Thyroid gland (tissue), 4 donors: ENCODE data around the gene ADPRM. TPM values are rescaled to one million over a fixed set of nuclear protein-coding genes. Genes with fewer than 3 reads are reported as not detected.
A peak's percentile ranks its signal among the peaks of the same experiment; 100 is the strongest.

ENCODE experiments used
- DNase-seq, 2 donors: peaks; one replicate each; pipeline ENCODE4 v3.0.0-alpha.2; 2019
- H3K27ac ChIP-seq, 3 donors: fragments of 200-600 bp; sonication (generic); 1 replicate in 2 of 3; 2 replicates in 1 of 3; pipeline ENCODE4 v1.5.1; 2016 to 2019; ENCODE audit warnings: mild to moderate bottlenecking in 1 of 3, moderate library complexity in 1 of 3
- H3K27me3 ChIP-seq: fragments of 200-600 bp; sonication (generic); one replicate; pipeline ENCODE4 v1.5.1; 2019
- H3K36me3 ChIP-seq, 2 donors: fragments of 200-600 bp; sonication (generic); one replicate each; pipeline ENCODE4 v1.5.1; 2016 to 2019
- H3K4me1 ChIP-seq, 2 donors: fragments of 200-600 bp; sonication (generic); one replicate each; pipeline ENCODE4 v1.5.1; 2017 to 2019
- H3K4me3 ChIP-seq, 3 donors: fragments of 200-600 bp; sonication (generic); replicated peaks in 1 of 3; 1 replicate in 2 of 3; 2 replicates in 1 of 3; pipeline ENCODE4 v1.5.1; 2016; ENCODE audit warnings: mild to moderate bottlenecking in 1 of 3
- H3K9me3 ChIP-seq: fragments of 200-600 bp; sonication (generic); one replicate; pipeline ENCODE4 v1.5.1; 2017
- CTCF ChIP-seq, 6 experiments: fragments of 200-600 bp in 3 of 6; fragments of 450-650 bp in 3 of 6; sonication (generic) in 3 of 6; IDR thresholded peaks; one replicate each; pipeline ENCODE4 v1.5.1; 2016 to 2019; ENCODE audit warnings: antibody characterized with exemption in 6 of 6, mild to moderate bottlenecking in 2 of 6, inconsistent platforms in 1 of 6, moderate library complexity in 1 of 6
- POLR2A ChIP-seq, 2 donors: fragments of 450-650 bp; IDR thresholded peaks; one replicate each; pipeline ENCODE4 v1.6.1; 2017; ENCODE audit warnings: antibody characterized with exemption in 2 of 2, mild to moderate bottlenecking in 2 of 2, moderate library complexity in 1 of 2
- whole genome bisulfite sequencing, 2 donors: methylation state at CpG; one replicate each; pipeline ENCODE4 v1.1.5; 2017; 5-methylcytosine and 5-hydroxymethylcytosine counted together
- intact Hi-C: fragments of 100-400 bp; cut with DNase I; formaldehyde crosslinking; loops from one replicate; pipeline ENCODE4 v1.15.1; 2023
- total RNA-seq, 4 donors: library from RNA; depleted of rRNA; stranded (reverse); fragments of >200 nt; gene quantifications; one replicate each; pipeline ENCODE4 v1.2.3, GENCODE V29; 2016

ADPRM gene
- total RNA-seq, 4 donors from 2014 or later = 16.3 to 21.4 (median 19.4) TPM

GRCh38 chr17:10733666-10734065 lies 36.3 kb downstream of the ADPRM start:
- DNase-seq = no peak
- H3K27ac ChIP-seq = no peak overlapping the region
- intact Hi-C loops = no loop called here
- H3K36me3 ChIP-seq = no peaks in the 10 kb centered on the region
- H3K27me3 ChIP-seq = no peaks in the 10 kb centered on the region
- H3K4me1 ChIP-seq = peaks cover 0 to 4% of the 10 kb centered on the region in 2 donors
- TF ChIP-seq CTCF (IDR thresholded peaks at IDR 0.05) (no peak), POLR2A (IDR thresholded peaks at IDR 0.05) (no peak)
- 89 to 91% methylated on average over 3 of the region's 3 CpGs for WGBS, 2 donors
- H3K9me3 ChIP-seq = no peaks in the 10 kb centered on the region
- no peak overlapping the region for H3K4me3 ChIP-seq

- intact Hi-C loops = loop anchor here (5.0 kb wide), 1 partner anchor 107 kb away; no protein-coding TSS in a partner anchor
- H3K4me3 ChIP-seq = no peak overlapping the region
- no peak for DNase-seq
- H3K27me3 ChIP-seq = no peaks in the 10 kb centered on the region
- 63 to 73% methylated on average over 2 of the region's 2 CpGs for WGBS, 2 donors
- no peaks in the 10 kb centered on the region for H3K36me3 ChIP-seq
- H3K27ac ChIP-seq = no peak overlapping the region
- H3K4me1 ChIP-seq = no peaks in the 10 kb centered on the region
- no peak for TF ChIP-seq CTCF (IDR thresholded peaks at IDR 0.05)
- no peak for TF ChIP-seq POLR2A (IDR thresholded peaks at IDR 0.05)
- H3K9me3 ChIP-seq = no peaks in the 10 kb centered on the region
Measured at GRCh38 chr17:10735251-10735650, 37.9 kb downstream of the ADPRM start.

GRCh38 chr17:10735821-10736220 lies 38.4 kb downstream of the ADPRM start:
- H3K36me3 ChIP-seq = no peaks in the 10 kb centered on the region
- intact Hi-C loops = loop anchor here (5.0 kb wide), 1 partner anchor 106 kb away; no protein-coding TSS in a partner anchor
- no peak overlapping the region for H3K27ac ChIP-seq
- WGBS, 2 donors = 79 to 82% methylated on average over 4 of the region's 4 CpGs
- H3K9me3 ChIP-seq = no peaks in the 10 kb centered on the region
- TF ChIP-seq CTCF (IDR thresholded peaks at IDR 0.05) = no peak
- TF ChIP-seq POLR2A (IDR thresholded peaks at IDR 0.05) = no peak
- H3K4me3 ChIP-seq = no peak overlapping the region
- H3K27me3 ChIP-seq = no peaks in the 10 kb centered on the region
- H3K4me1 ChIP-seq = no peaks in the 10 kb centered on the region
- DNase-seq = no peak

- H3K27me3 ChIP-seq = no peaks in the 10 kb centered on the region
- intact Hi-C loops = loop anchor here (5.0 kb wide), 1 partner anchor 105 kb away; no protein-coding TSS in a partner anchor
- 17 to 18% methylated on average over 6 of the region's 6 CpGs for WGBS, 2 donors
- no peak overlapping the region for H3K27ac ChIP-seq
- no peaks in the 10 kb centered on the region for H3K36me3 ChIP-seq
- no peaks in the 10 kb centered on the region for H3K4me1 ChIP-seq
- TF ChIP-seq CTCF (IDR thresholded peaks at IDR 0.05) = peak; percentile 52 to 85 (median 77)
- no peak for TF ChIP-seq POLR2A (IDR thresholded peaks at IDR 0.05)
- H3K4me3 ChIP-seq = no peak overlapping the region
- peak; percentile 55 to 59 for DNase-seq
- no peaks in the 10 kb centered on the region for H3K9me3 ChIP-seq
Measured at GRCh38 chr17:10737168-10737622, 39.8 kb downstream of the ADPRM start.

- H3K27ac ChIP-seq = no peak overlapping the region
- H3K9me3 ChIP-seq = no peaks in the 10 kb centered on the region
- no peaks in the 10 kb centered on the region for H3K36me3 ChIP-seq
- no peak for DNase-seq
- 82 to 86% methylated on average over 3 of the region's 3 CpGs for WGBS, 2 donors
- no peaks in the 10 kb centered on the region for H3K4me1 ChIP-seq
- no peaks in the 10 kb centered on the region for H3K27me3 ChIP-seq
- TF ChIP-seq CTCF (IDR thresholded peaks at IDR 0.05) (no peak), POLR2A (IDR thresholded peaks at IDR 0.05) (no peak)
- no peak overlapping the region for H3K4me3 ChIP-seq
- intact Hi-C loops = loop anchor here (5.0 kb wide), 1 partner anchor 105 kb away; no protein-coding TSS in a partner anchor
Measured at GRCh38 chr17:10737736-10738135, 40.3 kb downstream of the ADPRM start.
